Measurements from ENCODE around the gene PPP2R5C.

The PPP2R5C gene

DNA sequence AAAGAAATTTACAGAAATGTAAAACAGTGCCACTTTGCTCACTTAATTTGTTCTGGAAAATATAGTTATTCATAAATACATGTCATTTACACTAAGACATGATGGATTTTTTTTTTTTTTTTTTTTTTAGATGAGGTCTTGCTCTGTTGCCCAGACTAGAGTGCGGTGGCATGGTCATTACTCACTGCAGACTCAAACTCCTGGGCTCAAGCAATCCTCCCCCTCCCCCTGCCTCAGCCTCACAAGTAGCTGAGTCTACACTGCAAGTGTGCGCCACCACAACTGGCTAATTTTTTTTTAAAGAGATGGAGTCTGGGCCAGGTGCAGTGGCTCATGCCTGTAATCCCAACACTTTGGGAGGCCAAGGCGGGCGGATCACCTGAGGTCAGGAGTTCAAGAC is 101.2 kb downstream of the PPP2R5C start:
- ChIA-PET CTCF (interaction anchor here (0.5 to 0.6 kb wide), 2 partner anchors 65 to 105 kb away, joined by 3 to 4 read pairs; no protein-coding TSS in a partner anchor), POLR2A (no interaction called here)
- Histone ChIP-seq H3K9me3 (ENCODE audit: control insufficient read depth, insufficient read depth, low read depth, low read length) (no peaks in the 10 kb centered on the region), H3K4me3 (ENCODE audit: low read depth, low read length) (no peak overlapping the region), H3K27ac (ENCODE audit: extremely low read depth, low read depth, low read length) (no peak overlapping the region), H3K4me1 (ENCODE audit: control insufficient read depth, insufficient read depth, low read length) (peaks cover 7% of the 10 kb centered on the region; the same call in 1 of the 2 replicates), H3K36me3 (ENCODE audit: control insufficient read depth in 2 of 2, insufficient read depth in 1 of 2, low read length in 2 of 2) (peaks cover 3 to 25% of the 10 kb centered on the region in 2 experiments; a peak in 2 of 3 replicates)
- TF ChIP-seq SETDB1 (IDR thresholded peaks at IDR 0.05; ENCODE audit: insufficient read length, low read length), result no peak
- no peak for TF ChIP-seq GLI4 (tag by site-specific recombination; IDR thresholded peaks at IDR 0.05)
- TF ChIP-seq ZNF677 (tag by site-specific recombination; IDR thresholded peaks at IDR 0.05), result no peak
- TF ChIP-seq, protein P1, sequence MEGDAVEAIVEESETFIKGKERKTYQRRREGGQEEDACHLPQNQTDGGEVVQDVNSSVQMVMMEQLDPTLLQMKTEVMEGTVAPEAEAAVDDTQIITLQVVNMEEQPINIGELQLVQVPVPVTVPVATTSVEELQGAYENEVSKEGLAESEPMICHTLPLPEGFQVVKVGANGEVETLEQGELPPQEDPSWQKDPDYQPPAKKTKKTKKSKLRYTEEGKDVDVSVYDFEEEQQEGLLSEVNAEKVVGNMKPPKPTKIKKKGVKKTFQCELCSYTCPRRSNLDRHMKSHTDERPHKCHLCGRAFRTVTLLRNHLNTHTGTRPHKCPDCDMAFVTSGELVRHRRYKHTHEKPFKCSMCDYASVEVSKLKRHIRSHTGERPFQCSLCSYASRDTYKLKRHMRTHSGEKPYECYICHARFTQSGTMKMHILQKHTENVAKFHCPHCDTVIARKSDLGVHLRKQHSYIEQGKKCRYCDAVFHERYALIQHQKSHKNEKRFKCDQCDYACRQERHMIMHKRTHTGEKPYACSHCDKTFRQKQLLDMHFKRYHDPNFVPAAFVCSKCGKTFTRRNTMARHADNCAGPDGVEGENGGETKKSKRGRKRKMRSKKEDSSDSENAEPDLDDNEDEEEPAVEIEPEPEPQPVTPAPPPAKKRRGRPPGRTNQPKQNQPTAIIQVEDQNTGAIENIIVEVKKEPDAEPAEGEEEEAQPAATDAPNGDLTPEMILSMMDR (tag by site-specific recombination; IDR thresholded peaks at IDR 0.05), result no peak
- TF ChIP-seq ZNF701 (tag by site-specific recombination; IDR thresholded peaks at IDR 0.05), result no peak
- TF ChIP-seq, protein P2, sequence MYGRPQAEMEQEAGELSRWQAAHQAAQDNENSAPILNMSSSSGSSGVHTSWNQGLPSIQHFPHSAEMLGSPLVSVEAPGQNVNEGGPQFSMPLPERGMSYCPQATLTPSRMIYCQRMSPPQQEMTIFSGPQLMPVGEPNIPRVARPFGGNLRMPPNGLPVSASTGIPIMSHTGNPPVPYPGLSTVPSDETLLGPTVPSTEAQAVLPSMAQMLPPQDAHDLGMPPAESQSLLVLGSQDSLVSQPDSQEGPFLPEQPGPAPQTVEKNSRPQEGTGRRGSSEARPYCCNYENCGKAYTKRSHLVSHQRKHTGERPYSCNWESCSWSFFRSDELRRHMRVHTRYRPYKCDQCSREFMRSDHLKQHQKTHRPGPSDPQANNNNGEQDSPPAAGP (tag by site-specific recombination; IDR thresholded peaks at IDR 0.05), result no peak
- TF ChIP-seq ZNF341 (tag by site-specific recombination; IDR thresholded peaks at IDR 0.05; ENCODE audit: low read depth), result no peak
- TF ChIP-seq WT1 (tag by site-specific recombination; IDR thresholded peaks at IDR 0.05), result no peak
- TF ChIP-seq ZNF354C (tag by site-specific recombination; IDR thresholded peaks at IDR 0.05; ENCODE audit: borderline replicate concordance, low read depth), result no peak
- TF ChIP-seq ZNF558 (tag by site-specific recombination; IDR thresholded peaks at IDR 0.05), result no peak
- TF ChIP-seq, protein P3, sequence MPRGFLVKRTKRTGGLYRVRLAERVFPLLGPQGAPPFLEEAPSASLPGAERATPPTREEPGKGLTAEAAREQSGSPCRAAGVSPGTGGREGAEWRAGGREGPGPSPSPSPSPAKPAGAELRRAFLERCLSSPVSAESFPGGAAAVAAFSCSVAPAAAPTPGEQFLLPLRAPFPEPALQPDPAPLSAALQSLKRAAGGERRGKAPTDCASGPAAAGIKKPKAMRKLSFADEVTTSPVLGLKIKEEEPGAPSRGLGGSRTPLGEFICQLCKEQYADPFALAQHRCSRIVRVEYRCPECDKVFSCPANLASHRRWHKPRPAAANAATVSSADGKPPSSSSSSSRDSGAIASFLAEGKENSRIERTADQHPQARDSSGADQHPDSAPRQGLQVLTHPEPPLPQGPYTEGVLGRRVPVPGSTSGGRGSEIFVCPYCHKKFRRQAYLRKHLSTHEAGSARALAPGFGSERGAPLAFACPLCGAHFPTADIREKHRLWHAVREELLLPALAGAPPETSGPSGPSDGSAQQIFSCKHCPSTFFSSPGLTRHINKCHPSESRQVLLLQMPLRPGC (tag by site-specific recombination; IDR thresholded peaks at IDR 0.05), result no peak
- TF ChIP-seq ZNF133 (tag by site-specific recombination; IDR thresholded peaks at IDR 0.05), result no peak
- no peak for TF ChIP-seq GLIS1 (tag by site-specific recombination; IDR thresholded peaks at IDR 0.05)
- TF ChIP-seq ZNF555 (tag by site-specific recombination; conservative IDR thresholded peaks at IDR 0.05), result no peak
- TF ChIP-seq ZNF214 (tag by site-specific recombination; IDR thresholded peaks at IDR 0.05; ENCODE audit: borderline replicate concordance), result no peak
- TF ChIP-seq, protein P4, sequence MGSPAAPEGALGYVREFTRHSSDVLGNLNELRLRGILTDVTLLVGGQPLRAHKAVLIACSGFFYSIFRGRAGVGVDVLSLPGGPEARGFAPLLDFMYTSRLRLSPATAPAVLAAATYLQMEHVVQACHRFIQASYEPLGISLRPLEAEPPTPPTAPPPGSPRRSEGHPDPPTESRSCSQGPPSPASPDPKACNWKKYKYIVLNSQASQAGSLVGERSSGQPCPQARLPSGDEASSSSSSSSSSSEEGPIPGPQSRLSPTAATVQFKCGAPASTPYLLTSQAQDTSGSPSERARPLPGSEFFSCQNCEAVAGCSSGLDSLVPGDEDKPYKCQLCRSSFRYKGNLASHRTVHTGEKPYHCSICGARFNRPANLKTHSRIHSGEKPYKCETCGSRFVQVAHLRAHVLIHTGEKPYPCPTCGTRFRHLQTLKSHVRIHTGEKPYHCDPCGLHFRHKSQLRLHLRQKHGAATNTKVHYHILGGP (tag by site-specific recombination; IDR thresholded peaks at IDR 0.05), result no peak
- no peak for TF ChIP-seq ZFP37 (tag by site-specific recombination; IDR thresholded peaks at IDR 0.05)

DNA sequence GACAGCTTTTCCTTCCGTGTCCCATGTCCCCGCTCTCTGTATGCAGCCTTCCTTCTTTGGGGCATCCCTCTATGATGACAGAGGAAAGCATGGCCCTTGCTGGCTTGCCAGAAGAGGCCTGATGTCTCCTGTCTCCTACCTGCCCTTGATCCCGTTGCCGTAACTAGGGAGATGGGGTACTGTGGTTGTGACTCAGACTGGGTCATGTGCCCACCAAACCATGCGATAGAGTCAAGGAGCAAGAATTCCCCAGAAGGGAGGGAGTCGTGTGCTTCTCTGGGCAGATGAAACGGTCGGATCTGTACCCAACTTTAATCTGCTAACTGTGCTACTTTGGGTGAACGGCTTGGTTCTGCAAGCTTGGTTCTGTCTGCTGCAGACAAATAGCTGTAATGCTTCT is 103.8 kb downstream of the PPP2R5C start:
- H3K9me3 ChIP-seq (ENCODE audit: control insufficient read depth, insufficient read depth, low read depth, low read length), result no peaks in the 10 kb centered on the region
- TF ChIP-seq GLI2 (tag by site-specific recombination; IDR thresholded peaks at IDR 0.05; ENCODE audit: borderline replicate concordance, low read depth), result no peak
- no peak for TF ChIP-seq ZNF626 (tag by site-specific recombination; IDR thresholded peaks at IDR 0.05)
- TF ChIP-seq BCL11B (tag by site-specific recombination; IDR thresholded peaks at IDR 0.05; ENCODE audit: low read depth), result no peak
- TF ChIP-seq, protein P5, sequence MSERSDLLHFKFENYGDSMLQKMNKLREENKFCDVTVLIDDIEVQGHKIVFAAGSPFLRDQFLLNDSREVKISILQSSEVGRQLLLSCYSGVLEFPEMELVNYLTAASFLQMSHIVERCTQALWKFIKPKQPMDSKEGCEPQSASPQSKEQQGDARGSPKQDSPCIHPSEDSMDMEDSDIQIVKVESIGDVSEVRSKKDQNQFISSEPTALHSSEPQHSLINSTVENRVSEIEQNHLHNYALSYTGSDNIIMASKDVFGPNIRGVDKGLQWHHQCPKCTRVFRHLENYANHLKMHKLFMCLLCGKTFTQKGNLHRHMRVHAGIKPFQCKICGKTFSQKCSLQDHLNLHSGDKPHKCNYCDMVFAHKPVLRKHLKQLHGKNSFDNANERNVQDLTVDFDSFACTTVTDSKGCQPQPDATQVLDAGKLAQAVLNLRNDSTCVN (tag by site-specific recombination; optimal IDR thresholded peaks at IDR 0.05), result no peak
- H3K4me3 ChIP-seq (ENCODE audit: low read depth, low read length), result no peak overlapping the region
- peaks cover 0 to 16% of the 10 kb centered on the region in 2 experiments; a peak in 2 of 3 replicates for H3K36me3 ChIP-seq (ENCODE audit: control insufficient read depth in 2 of 2, insufficient read depth in 1 of 2, low read length in 2 of 2)
- H3K4me1 ChIP-seq (ENCODE audit: control insufficient read depth, insufficient read depth, low read length), result no peaks in the 10 kb centered on the region
- POLR2A ChIA-PET, result no interaction called here
- CTCF ChIA-PET, result no interaction called here
- H3K27ac ChIP-seq (ENCODE audit: extremely low read depth, low read depth, low read length), result no peak overlapping the region

Data from HEK293 (cell line).